Measurements from ENCODE around the gene CFDP1. TPM values are rescaled to one million over a fixed set of nuclear protein-coding genes. Genes with fewer than 3 reads are reported as not detected.

CFDP1 gene
- total and polyA plus RNA-seq, 2 donors (not counting 1 experiment from before 2014, with no cell fraction given), result 47.9 to 80.0 TPM

DNA sequence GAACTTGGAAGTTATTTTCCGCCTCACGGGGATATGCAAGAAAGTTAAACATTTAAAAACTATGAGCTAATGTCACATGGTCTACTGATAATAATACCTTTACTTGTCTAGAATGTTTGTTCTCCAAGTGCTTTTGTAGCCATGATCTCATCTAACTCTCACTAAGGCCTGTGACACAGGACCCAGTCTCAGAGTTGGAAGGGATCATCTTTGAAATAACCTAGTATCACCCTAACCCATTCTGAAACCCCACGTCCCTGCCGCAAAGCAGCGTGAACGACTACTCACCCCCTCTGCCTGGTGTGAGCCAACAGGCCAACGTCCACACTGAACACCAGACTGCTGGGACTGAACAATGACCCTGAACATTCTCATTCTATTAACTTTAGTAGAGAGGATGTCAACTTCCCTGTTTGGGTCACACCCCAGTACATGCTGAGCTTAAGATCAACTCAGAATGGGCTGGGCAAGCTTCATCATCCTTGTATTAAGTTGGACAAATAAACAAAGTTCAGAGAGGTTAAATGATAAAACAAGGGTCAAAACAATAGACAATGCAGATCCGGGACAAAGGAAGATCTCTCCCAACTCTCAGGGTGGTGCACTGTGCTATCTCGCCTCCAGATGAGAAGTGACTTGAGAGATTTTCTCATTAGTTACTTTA is 127.1 kb downstream of the CFDP1 start:
- peaks cover 4% of the 10 kb centered on the region for H3K36me3 ChIP-seq (ENCODE audit: control insufficient read depth, insufficient read depth, low read length)
- no peaks in the 10 kb centered on the region for H3K79me2 ChIP-seq (ENCODE audit: control insufficient read depth, insufficient read depth, low read length)
- peaks cover 21% of the 10 kb centered on the region for H3K4me1 ChIP-seq (ENCODE audit: control insufficient read depth, extremely low read depth, insufficient read depth, low read length)
- DNase-seq (ENCODE audit: low read depth in 2 of 2), result peak; percentile 19 to 51
- peak overlapping the region; percentile 96 for H3K27ac ChIP-seq (ENCODE audit: insufficient read depth, low read length)
- no peaks in the 10 kb centered on the region for H3K27me3 ChIP-seq (ENCODE audit: control insufficient read depth, insufficient read depth, low read length)
- TF ChIP-seq EZH2 (IDR thresholded peaks at IDR 0.05; ENCODE audit: low read length, missing control alignments), result no peak
- TF ChIP-seq, protein P1, sequence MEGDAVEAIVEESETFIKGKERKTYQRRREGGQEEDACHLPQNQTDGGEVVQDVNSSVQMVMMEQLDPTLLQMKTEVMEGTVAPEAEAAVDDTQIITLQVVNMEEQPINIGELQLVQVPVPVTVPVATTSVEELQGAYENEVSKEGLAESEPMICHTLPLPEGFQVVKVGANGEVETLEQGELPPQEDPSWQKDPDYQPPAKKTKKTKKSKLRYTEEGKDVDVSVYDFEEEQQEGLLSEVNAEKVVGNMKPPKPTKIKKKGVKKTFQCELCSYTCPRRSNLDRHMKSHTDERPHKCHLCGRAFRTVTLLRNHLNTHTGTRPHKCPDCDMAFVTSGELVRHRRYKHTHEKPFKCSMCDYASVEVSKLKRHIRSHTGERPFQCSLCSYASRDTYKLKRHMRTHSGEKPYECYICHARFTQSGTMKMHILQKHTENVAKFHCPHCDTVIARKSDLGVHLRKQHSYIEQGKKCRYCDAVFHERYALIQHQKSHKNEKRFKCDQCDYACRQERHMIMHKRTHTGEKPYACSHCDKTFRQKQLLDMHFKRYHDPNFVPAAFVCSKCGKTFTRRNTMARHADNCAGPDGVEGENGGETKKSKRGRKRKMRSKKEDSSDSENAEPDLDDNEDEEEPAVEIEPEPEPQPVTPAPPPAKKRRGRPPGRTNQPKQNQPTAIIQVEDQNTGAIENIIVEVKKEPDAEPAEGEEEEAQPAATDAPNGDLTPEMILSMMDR (conservative IDR thresholded peaks at IDR 0.05 in 1 of 2, IDR thresholded peaks at IDR 0.05 in 1 of 2; ENCODE audit: low read depth in 1 of 2, low read length in 2 of 2), result no peak
- H3K4me2 ChIP-seq (ENCODE audit: extremely low read depth, insufficient read depth, low read length), result no peak overlapping the region
- H4K20me1 ChIP-seq (ENCODE audit: control insufficient read depth, extremely low read depth, insufficient read depth, low read length), result no peaks in the 10 kb centered on the region
- H3K9ac ChIP-seq (ENCODE audit: insufficient read depth, low read length), result no peak overlapping the region
- no peak overlapping the region for H3K4me3 ChIP-seq (replicated peaks in 1 of 4; ENCODE audit: control extremely low read depth in 1 of 4, insufficient read depth in 1 of 4, low read depth in 3 of 4, low read length in 4 of 4)
- H2AFZ ChIP-seq (ENCODE audit: low read length), result no peak overlapping the region
- H3K9me3 ChIP-seq (ENCODE audit: control insufficient read depth, insufficient read depth, low read depth, low read length), result no peaks in the 10 kb centered on the region

DNA sequence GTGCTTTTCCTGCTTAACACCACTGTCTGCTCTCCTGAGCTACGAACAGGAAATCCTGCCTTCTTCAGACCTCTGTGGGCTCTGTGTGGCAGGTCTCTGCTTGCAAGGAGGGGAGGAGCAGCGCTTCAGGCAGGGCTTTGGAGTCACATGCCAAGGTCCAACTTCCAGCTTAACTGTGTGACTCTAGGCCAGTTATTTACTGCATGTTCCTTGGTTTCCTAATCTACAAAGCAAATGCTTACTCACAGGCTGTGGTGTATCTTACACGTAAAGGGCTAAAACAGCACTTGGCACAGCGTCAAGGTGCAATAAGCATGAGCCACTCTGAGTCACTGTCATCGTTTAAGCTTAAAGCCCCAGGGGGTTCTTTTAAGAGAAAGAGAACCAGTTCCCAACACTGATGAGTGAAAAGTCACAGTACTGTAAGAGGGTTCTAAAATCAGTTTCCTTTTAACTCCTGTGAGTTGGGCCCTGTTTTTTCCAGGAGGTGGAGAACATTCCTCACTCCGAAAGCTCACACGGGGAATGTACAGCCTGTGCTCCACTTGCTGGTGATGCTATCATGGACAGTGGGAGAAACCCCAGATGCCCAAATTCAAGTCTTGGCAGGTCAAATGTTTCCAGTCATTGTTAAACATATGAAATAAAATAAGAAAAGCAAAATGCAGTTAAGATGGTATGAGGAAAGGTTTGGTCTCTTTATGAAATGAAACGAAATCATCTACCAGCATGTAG is 127.8 kb downstream of the CFDP1 start:
- Histone ChIP-seq H3K9ac (ENCODE audit: insufficient read depth, low read length) (peak overlapping the region; percentile 43), H3K9me3 (ENCODE audit: control insufficient read depth, insufficient read depth, low read depth, low read length) (no peaks in the 10 kb centered on the region), H3K79me2 (ENCODE audit: control insufficient read depth, insufficient read depth, low read length) (no peaks in the 10 kb centered on the region), H3K4me2 (ENCODE audit: extremely low read depth, insufficient read depth, low read length) (peak overlapping the region; percentile 34), H3K27ac (ENCODE audit: insufficient read depth, low read length) (peak overlapping the region; percentile 96), H3K4me1 (ENCODE audit: control insufficient read depth, extremely low read depth, insufficient read depth, low read length) (peaks cover 21% of the 10 kb centered on the region), H3K4me3 (replicated peaks in 1 of 4; ENCODE audit: control extremely low read depth in 1 of 4, insufficient read depth in 1 of 4, low read depth in 3 of 4, low read length in 4 of 4) (peak overlapping the region in 2 of 4 experiments; percentile 8 to 19), H2AFZ (ENCODE audit: low read length) (no peak overlapping the region), H3K27me3 (ENCODE audit: control insufficient read depth, insufficient read depth, low read length) (no peaks in the 10 kb centered on the region), H3K36me3 (ENCODE audit: control insufficient read depth, insufficient read depth, low read length) (peaks cover 4% of the 10 kb centered on the region), H4K20me1 (ENCODE audit: control insufficient read depth, extremely low read depth, insufficient read depth, low read length) (no peaks in the 10 kb centered on the region)
- TF ChIP-seq, protein P1 (conservative IDR thresholded peaks at IDR 0.05 in 1 of 2, IDR thresholded peaks at IDR 0.05 in 1 of 2; ENCODE audit: low read depth in 1 of 2, low read length in 2 of 2), result no peak
- no peak for TF ChIP-seq EZH2 (IDR thresholded peaks at IDR 0.05; ENCODE audit: low read length, missing control alignments)
- peak; percentile 100 for DNase-seq (ENCODE audit: low read depth in 2 of 2)

DNA sequence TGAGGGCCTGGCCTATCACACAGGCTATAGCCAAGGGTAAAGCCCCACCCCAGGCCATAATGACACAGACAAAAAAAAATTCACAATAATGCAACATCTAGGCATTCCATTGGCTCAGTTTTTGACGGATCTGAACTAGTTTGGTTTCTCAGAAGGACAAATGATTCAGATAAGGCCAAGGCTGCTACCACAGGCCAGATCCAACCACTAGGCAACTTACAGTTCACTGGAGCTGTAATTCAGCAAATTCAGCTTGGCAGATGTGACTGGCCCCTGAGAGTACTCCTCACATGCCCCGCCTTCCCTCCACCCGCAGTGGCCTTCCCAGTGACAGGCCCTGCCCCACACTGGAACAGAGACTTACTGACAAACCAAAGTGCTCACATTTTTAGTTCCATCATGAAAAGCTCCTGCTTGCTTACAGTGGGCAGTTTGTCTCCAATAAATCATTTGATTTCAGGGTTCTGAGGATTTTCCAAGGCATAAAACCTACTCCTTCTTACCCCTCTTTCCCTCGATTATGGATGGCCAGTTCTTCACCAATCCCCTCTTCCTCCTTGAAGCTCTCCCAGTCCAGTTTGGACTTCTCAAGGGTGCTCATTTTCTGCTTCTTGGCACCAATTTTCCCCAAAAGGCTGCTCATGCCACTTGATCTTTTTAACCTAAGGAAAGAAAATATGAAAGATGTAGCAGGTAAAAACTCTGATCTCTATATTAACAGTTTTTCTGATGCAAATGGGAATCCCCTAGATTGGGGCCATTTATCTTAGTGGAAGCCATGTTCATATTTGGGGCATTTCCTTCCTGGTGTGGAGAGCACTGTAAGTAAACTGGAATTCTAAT is 128.6 kb downstream of the CFDP1 start:
- Histone ChIP-seq H3K9me3 (ENCODE audit: control insufficient read depth, insufficient read depth, low read depth, low read length) (no peaks in the 10 kb centered on the region), H3K4me2 (ENCODE audit: extremely low read depth, insufficient read depth, low read length) (peak overlapping the region; percentile 30), H3K79me2 (ENCODE audit: control insufficient read depth, insufficient read depth, low read length) (no peaks in the 10 kb centered on the region), H3K36me3 (ENCODE audit: control insufficient read depth, insufficient read depth, low read length) (peaks cover 7% of the 10 kb centered on the region), H2AFZ (ENCODE audit: low read length) (no peak overlapping the region), H4K20me1 (ENCODE audit: control insufficient read depth, extremely low read depth, insufficient read depth, low read length) (no peaks in the 10 kb centered on the region), H3K27ac (ENCODE audit: insufficient read depth, low read length) (peak overlapping the region; percentile 96), H3K9ac (ENCODE audit: insufficient read depth, low read length) (peak overlapping the region; percentile 43), H3K4me1 (ENCODE audit: control insufficient read depth, extremely low read depth, insufficient read depth, low read length) (peaks cover 21% of the 10 kb centered on the region), H3K27me3 (ENCODE audit: control insufficient read depth, insufficient read depth, low read length) (no peaks in the 10 kb centered on the region), H3K4me3 (replicated peaks in 1 of 4; ENCODE audit: control extremely low read depth in 1 of 4, insufficient read depth in 1 of 4, low read depth in 3 of 4, low read length in 4 of 4) (peak overlapping the region in 2 of 4 experiments; percentile 7 to 8)
- TF ChIP-seq, protein P1 (conservative IDR thresholded peaks at IDR 0.05 in 1 of 2, IDR thresholded peaks at IDR 0.05 in 1 of 2; ENCODE audit: low read depth in 1 of 2, low read length in 2 of 2), result no peak
- no peak for TF ChIP-seq EZH2 (IDR thresholded peaks at IDR 0.05; ENCODE audit: low read length, missing control alignments)
- peak; percentile 89 to 96 for DNase-seq (ENCODE audit: low read depth in 2 of 2)

Measured in fibroblast of lung (primary cell).